Activated CD8-positive, alpha-beta memory T cell treated with anti-CD3 and anti-CD28 coated beads, Interleukin-2, amount 10 ng/mL, durations not matched to agents 7 days and 5 days (primary cell): Measurements from ENCODE around the gene HOXC13. TPM values are rescaled to one million over a fixed set of nuclear protein-coding genes. Genes with fewer than 3 reads are reported as not detected.

Experiments
- ATAC-seq: fragments of 150-1000 bp; cut with Tn5 transposase; one replicate; pipeline ENCODE4 v1.10.0; 2021; ENCODE audit warnings: moderate library complexity
- CTCF ChIA-PET: fragments of 350-600 bp; sonication (Branson Sonifier 250); formaldehyde crosslinking; loops from one replicate; lab custom pipeline; 2021; ENCODE audit warnings: antibody characterized with exemption; lab: Charles Lee
- DNase-seq: peaks from one replicate; pipeline ENCODE4 v3.0.0-alpha.2; 2020
- H3K27ac Mint-ChIP-seq: one replicate; pipeline ENCODE4 v1.8.0; 2021; ENCODE audit warnings: mild to moderate bottlenecking, mixed read lengths
- H3K27me3 Mint-ChIP-seq: one replicate; pipeline ENCODE4 v1.8.0; 2021; ENCODE audit warnings: mixed read lengths
- H3K36me3 Mint-ChIP-seq: one replicate; pipeline ENCODE4 v1.8.0; 2021; ENCODE audit warnings: mild to moderate bottlenecking, mixed read lengths
- H3K4me1 Mint-ChIP-seq: one replicate; pipeline ENCODE4 v1.8.0; 2021; ENCODE audit warnings: mixed read lengths
- H3K4me3 Mint-ChIP-seq: one replicate; pipeline ENCODE4 v1.8.0; 2021; ENCODE audit warnings: mild to moderate bottlenecking, moderate library complexity, mixed read lengths
- H3K9me3 Mint-ChIP-seq: one replicate; pipeline ENCODE4 v1.8.0; 2022; ENCODE audit warnings: low read depth, mixed read lengths
- total RNA-seq, 2 experiments: library from RNA; stranded (reverse); gene quantifications; one replicate each; pipeline ENCODE4 v1.2.3, GENCODE V29; 2021

The HOXC13 gene
- total RNA-seq, 2 experiments from 2014 or later: not detected

- Mint-ChIP-seq H3K4me3 (no peak overlapping the region), H3K4me1 (peaks cover 16% of the 10 kb centered on the region), H3K36me3 (peaks cover 3% of the 10 kb centered on the region), H3K27me3 (peaks cover 97% of the 10 kb centered on the region), H3K9me3 (no peaks in the 10 kb centered on the region), H3K27ac (no peak overlapping the region)
- CTCF ChIA-PET: interaction anchor here (0.9 to 1.6 kb wide), 2 partner anchors 43 to 228 kb away, joined by 3 to 4 read pairs; no protein-coding TSS in a partner anchor
- no peak for ATAC-seq
- DNase-seq: no peak
Measured at GRCh38 chr12:53963434-53964314, 25.0 kb downstream of the HOXC13 start.

- DNase-seq: no peak
- peaks cover 98% of the 10 kb centered on the region for H3K27me3 Mint-ChIP-seq
- H3K36me3 Mint-ChIP-seq: peaks cover 3% of the 10 kb centered on the region
- CTCF ChIA-PET: interaction anchor here (0.8 to 1.6 kb wide), 2 partner anchors 42 to 58 kb away, joined by 3 to 4 read pairs; no protein-coding TSS in a partner anchor
- no peak overlapping the region for H3K4me3 Mint-ChIP-seq
- ATAC-seq: no peak
- H3K4me1 Mint-ChIP-seq: peaks cover 16% of the 10 kb centered on the region
- no peaks in the 10 kb centered on the region for H3K9me3 Mint-ChIP-seq
- no peak overlapping the region for H3K27ac Mint-ChIP-seq
Measured at GRCh38 chr12:53964315-53964713, 25.7 kb downstream of the HOXC13 start.

- ATAC-seq (no peak), DNase-seq (no peak)
- Mint-ChIP-seq H3K4me3 (peak overlapping the region; percentile 5), H3K27me3 (peaks cover 98% of the 10 kb centered on the region), H3K4me1 (peaks cover 13% of the 10 kb centered on the region), H3K9me3 (no peaks in the 10 kb centered on the region), H3K36me3 (peaks cover 3% of the 10 kb centered on the region), H3K27ac (no peak overlapping the region)
- CTCF ChIA-PET: interaction anchor here (0.6 to 3.3 kb wide), 4 partner anchors 20 to 249 kb away, joined by 3 to 10 read pairs (median 4); partner anchors contain the start of gene HOXC10
Measured at GRCh38 chr12:53965281-53966084, 26.9 kb downstream of the HOXC13 start.

GRCh38 chr12:53966085-53966384, 27.4 kb downstream of the HOXC13 start:
- ATAC-seq (no peak), DNase-seq (no peak)
- no peaks in the 10 kb centered on the region for H3K9me3 Mint-ChIP-seq
- H3K4me1 Mint-ChIP-seq: peaks cover 13% of the 10 kb centered on the region
- no peak overlapping the region for H3K27ac Mint-ChIP-seq
- peaks cover 3% of the 10 kb centered on the region for H3K36me3 Mint-ChIP-seq
- peaks cover 98% of the 10 kb centered on the region for H3K27me3 Mint-ChIP-seq
- no peak overlapping the region for H3K4me3 Mint-ChIP-seq
- CTCF ChIA-PET: interaction anchor here (1.6 to 3.3 kb wide), 2 partner anchors 20 to 249 kb away, joined by 4 to 10 read pairs; partner anchors contain the start of gene HOXC10

- ATAC-seq (no peak), DNase-seq (no peak)
- no peaks in the 10 kb centered on the region for H3K9me3 Mint-ChIP-seq
- H3K4me3 Mint-ChIP-seq: no peak overlapping the region
- H3K27ac Mint-ChIP-seq: peak overlapping the region; percentile 34
- peaks cover 13% of the 10 kb centered on the region for H3K4me1 Mint-ChIP-seq
- H3K36me3 Mint-ChIP-seq: peaks cover 3% of the 10 kb centered on the region
- H3K27me3 Mint-ChIP-seq: peaks cover 98% of the 10 kb centered on the region
- CTCF ChIA-PET: interaction anchor here (1.6 to 3.3 kb wide), 2 partner anchors 19 to 248 kb away, joined by 4 to 10 read pairs; partner anchors contain the start of gene HOXC10
Measured at GRCh38 chr12:53966385-53967133, 27.9 kb downstream of the HOXC13 start.

GRCh38 chr12:53967421-53967925, 28.8 kb downstream of the HOXC13 start:
- CTCF ChIA-PET: interaction anchor here (3.3 kb wide), 1 partner anchor 18 kb away, joined by 10 read pairs; the partner anchor contains the start of gene HOXC10
- Mint-ChIP-seq H3K36me3 (peaks cover 3% of the 10 kb centered on the region), H3K27me3 (peaks cover 99% of the 10 kb centered on the region), H3K4me1 (peaks cover 13% of the 10 kb centered on the region), H3K4me3 (no peak overlapping the region), H3K27ac (no peak overlapping the region), H3K9me3 (no peaks in the 10 kb centered on the region)
- ATAC-seq (no peak), DNase-seq (no peak)

GRCh38 chr12:53968214-53969127, 29.8 kb downstream of the HOXC13 start:
- H3K36me3 Mint-ChIP-seq: peaks cover 7% of the 10 kb centered on the region
- no peak for DNase-seq
- no peak for ATAC-seq
- no peak overlapping the region for H3K27ac Mint-ChIP-seq
- H3K4me3 Mint-ChIP-seq: no peak overlapping the region
- CTCF ChIA-PET: interaction anchor here (1.2 to 3.3 kb wide), 4 partner anchors 9 to 233 kb away, joined by 3 to 10 read pairs (median 4); partner anchors contain the start of genes HOXC10 and HOXC5
- H3K27me3 Mint-ChIP-seq: peaks cover 99% of the 10 kb centered on the region
- peaks cover 16% of the 10 kb centered on the region for H3K4me1 Mint-ChIP-seq
- no peaks in the 10 kb centered on the region for H3K9me3 Mint-ChIP-seq

GRCh38 chr12:53969588-53970259, 31.1 kb downstream of the HOXC13 start:
- DNase-seq: no peak
- H3K4me3 Mint-ChIP-seq: no peak overlapping the region
- CTCF ChIA-PET: interaction anchor here (1.0 to 1.5 kb wide), 4 partner anchors 10 to 232 kb away, joined by 3 to 4 read pairs (median 3); partner anchors contain the start of gene HOXC5

GRCh38 chr12:53970451-53970850, 31.8 kb downstream of the HOXC13 start:
- DNase-seq: no peak
- H3K36me3 Mint-ChIP-seq: peaks cover 6% of the 10 kb centered on the region
- H3K4me1 Mint-ChIP-seq: peaks cover 12% of the 10 kb centered on the region
- H3K27ac Mint-ChIP-seq: no peak overlapping the region
- H3K27me3 Mint-ChIP-seq: peaks cover 91% of the 10 kb centered on the region
- no peaks in the 10 kb centered on the region for H3K9me3 Mint-ChIP-seq
- CTCF ChIA-PET: interaction anchor here (0.9 to 1.0 kb wide), 2 partner anchors 35 to 221 kb away, joined by 3 read pairs; no protein-coding TSS in a partner anchor
- no peak for ATAC-seq
- H3K4me3 Mint-ChIP-seq: no peak overlapping the region

More at GRCh38 chr12:53969588-53970259, 31.1 kb downstream of the HOXC13 start:
- ATAC-seq: no peak
- H3K9me3 Mint-ChIP-seq: no peaks in the 10 kb centered on the region
- H3K27me3 Mint-ChIP-seq: peaks cover 94% of the 10 kb centered on the region
- H3K4me1 Mint-ChIP-seq: peaks cover 12% of the 10 kb centered on the region
- H3K36me3 Mint-ChIP-seq: peaks cover 7% of the 10 kb centered on the region
- H3K27ac Mint-ChIP-seq: no peak overlapping the region

GRCh38 chr12:53971129-53971528, 32.5 kb downstream of the HOXC13 start:
- Mint-ChIP-seq H3K9me3 (no peaks in the 10 kb centered on the region), H3K36me3 (peaks cover 5% of the 10 kb centered on the region), H3K4me3 (no peak overlapping the region), H3K27me3 (peaks cover 90% of the 10 kb centered on the region), H3K4me1 (peaks cover 12% of the 10 kb centered on the region), H3K27ac (no peak overlapping the region)
- DNase-seq: no peak
- ATAC-seq: no peak
- CTCF ChIA-PET: interaction anchor here (0.9 to 2.1 kb wide), 3 partner anchors 14 to 221 kb away, joined by 3 to 8 read pairs (median 3); partner anchors contain the start of gene HOXC10

GRCh38 chr12:53971686-53972085, 33.1 kb downstream of the HOXC13 start:
- ATAC-seq (no peak), DNase-seq (no peak)
- H3K27me3 Mint-ChIP-seq: peaks cover 90% of the 10 kb centered on the region
- peaks cover 5% of the 10 kb centered on the region for H3K36me3 Mint-ChIP-seq
- H3K27ac Mint-ChIP-seq: no peak overlapping the region
- no peaks in the 10 kb centered on the region for H3K9me3 Mint-ChIP-seq
- H3K4me3 Mint-ChIP-seq: no peak overlapping the region
- CTCF ChIA-PET: interaction anchor here (2.1 kb wide), 1 partner anchor 13 kb away, joined by 8 read pairs; the partner anchor contains the start of gene HOXC10
- H3K4me1 Mint-ChIP-seq: peaks cover 8% of the 10 kb centered on the region
